MM.1S (cell line): ENCODE results near the gene ARHGAP42.

Experiments
- DNase-seq: peaks from one replicate; pipeline ENCODE4 v3.0.0-alpha.2; 2015
- H2AFZ ChIP-seq: fragments of 300-600 bp; sonication (generic); 2 replicates; pipeline ENCODE4 v1.6.0; 2016; ENCODE audit warnings: antibody characterized with exemption, low read length
- H3F3A ChIP-seq: fragments of 300-600 bp; sonication (generic); 2 replicates; pipeline ENCODE4 v1.6.1; 2016; ENCODE audit warnings: mild to moderate bottlenecking, antibody characterized with exemption, low read length, moderate library complexity, mixed read lengths; ENCODE audit not compliant: insufficient read depth
- H3K27ac ChIP-seq: fragments of 300-600 bp; sonication (generic); 2 replicates; pipeline ENCODE4 v1.5.1; 2016; ENCODE audit warnings: mild to moderate bottlenecking, low read length
- H3K27me3 ChIP-seq: fragments of 300-600 bp; sonication (generic); replicated peaks from 2 replicates; pipeline ENCODE4 v1.6.0; 2016; ENCODE audit warnings: low read length; ENCODE audit not compliant: insufficient read depth
- H3K36me3 ChIP-seq: fragments of 300-600 bp; sonication (generic); replicated peaks from 2 replicates; pipeline ENCODE4 v1.6.1; 2016; ENCODE audit warnings: mild to moderate bottlenecking, low read length, mixed read lengths; ENCODE audit not compliant: insufficient read depth
- H3K4me1 ChIP-seq: fragments of 300-600 bp; sonication (generic); 2 replicates; pipeline ENCODE4 v1.6.1; 2016; ENCODE audit warnings: low read length, mixed read lengths
- H3K4me2 ChIP-seq: fragments of 300-600 bp; sonication (generic); 2 replicates; pipeline ENCODE4 v1.6.0; 2016; ENCODE audit warnings: low read depth, low read length
- H3K4me3 ChIP-seq: fragments of 300-600 bp; sonication (generic); 2 replicates; pipeline ENCODE4 v1.5.1; 2016; ENCODE audit warnings: low read length, mixed read lengths
- H3K79me2 ChIP-seq: fragments of 300-600 bp; sonication (generic); 2 replicates; pipeline ENCODE4 v1.6.1; 2016; ENCODE audit warnings: mixed run types, low read length, mixed read lengths
- H3K9ac ChIP-seq: fragments of 300-600 bp; sonication (generic); 2 replicates; pipeline ENCODE4 v1.6.1; 2016; ENCODE audit warnings: low read length, mixed read lengths
- H3K9me2 ChIP-seq: fragments of 300-600 bp; sonication (generic); replicated peaks from 2 replicates; pipeline ENCODE4 v1.6.1; 2016; ENCODE audit warnings: mild to moderate bottlenecking, low read length, mixed read lengths; ENCODE audit not compliant: insufficient read depth
- H3K9me3 ChIP-seq: fragments of 300-600 bp; sonication (generic); replicated peaks from 2 replicates; pipeline ENCODE4 v1.6.1; 2016; ENCODE audit warnings: mild to moderate bottlenecking, low read length, mixed read lengths; ENCODE audit not compliant: insufficient read depth
- H4K20me1 ChIP-seq: fragments of 300-600 bp; sonication (generic); 2 replicates; pipeline ENCODE4 v1.6.1; 2016; ENCODE audit warnings: mild to moderate bottlenecking, low read length, moderate library complexity, mixed read lengths; ENCODE audit not compliant: insufficient read depth
- EZH2 ChIP-seq: fragments of 300-600 bp; sonication (generic); optimal IDR thresholded peaks from 2 replicates; pipeline ENCODE3; 2017; ENCODE audit warnings: low read depth, mild to moderate bottlenecking, antibody characterized with exemption, low read length, mixed read lengths
- EZH2phosphoT487 ChIP-seq: fragments of 300-600 bp; sonication (generic); IDR thresholded peaks from 2 replicates; pipeline ENCODE4 v1.6.1; 2018; ENCODE audit warnings: antibody characterized with exemption, low read length
- TF ChIP-seq, protein P1 (sequence below): fragments of 300-600 bp; sonication (generic); IDR thresholded peaks from 2 replicates; pipeline ENCODE4 v1.5.1; 2016; ENCODE audit warnings: antibody characterized with exemption, low read length, mixed read lengths

Gene ARHGAP42

DNA sequence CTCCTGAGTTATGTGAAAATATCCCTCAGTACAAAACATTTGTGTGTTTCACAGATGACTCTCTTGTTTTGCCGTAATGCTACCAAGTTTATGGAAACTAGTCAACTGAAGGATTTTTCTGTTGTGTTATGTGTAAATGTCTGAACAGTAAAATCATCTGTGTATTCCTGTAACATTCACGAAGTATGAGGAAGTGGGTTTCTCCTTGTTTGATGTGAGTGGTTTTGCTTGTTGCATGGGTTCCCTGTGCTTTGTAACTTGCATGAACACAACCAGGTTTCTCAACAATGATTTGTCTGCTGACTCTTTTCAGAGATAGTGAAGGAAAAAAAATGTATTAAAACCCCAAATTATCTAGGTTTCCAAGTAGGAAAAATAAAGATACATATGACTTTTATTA is 304.5 kb downstream of the ARHGAP42 start:
- Histone ChIP-seq H3K27me3 (no peaks in the 10 kb centered on the region), H3K36me3 (no peaks in the 10 kb centered on the region), H3K27ac (no peak overlapping the region), H2AFZ (no peak overlapping the region), H3K9me3 (no peaks in the 10 kb centered on the region), H3K4me3 (no peak overlapping the region), H3K4me2 (no peak overlapping the region), H3K9me2 (no peaks in the 10 kb centered on the region), H3F3A (no peaks in the 10 kb centered on the region), H4K20me1 (no peaks in the 10 kb centered on the region), H3K9ac (no peak overlapping the region), H3K79me2 (no peaks in the 10 kb centered on the region), H3K4me1 (no peaks in the 10 kb centered on the region)
- no peak for DNase-seq
- TF ChIP-seq, protein P1, sequence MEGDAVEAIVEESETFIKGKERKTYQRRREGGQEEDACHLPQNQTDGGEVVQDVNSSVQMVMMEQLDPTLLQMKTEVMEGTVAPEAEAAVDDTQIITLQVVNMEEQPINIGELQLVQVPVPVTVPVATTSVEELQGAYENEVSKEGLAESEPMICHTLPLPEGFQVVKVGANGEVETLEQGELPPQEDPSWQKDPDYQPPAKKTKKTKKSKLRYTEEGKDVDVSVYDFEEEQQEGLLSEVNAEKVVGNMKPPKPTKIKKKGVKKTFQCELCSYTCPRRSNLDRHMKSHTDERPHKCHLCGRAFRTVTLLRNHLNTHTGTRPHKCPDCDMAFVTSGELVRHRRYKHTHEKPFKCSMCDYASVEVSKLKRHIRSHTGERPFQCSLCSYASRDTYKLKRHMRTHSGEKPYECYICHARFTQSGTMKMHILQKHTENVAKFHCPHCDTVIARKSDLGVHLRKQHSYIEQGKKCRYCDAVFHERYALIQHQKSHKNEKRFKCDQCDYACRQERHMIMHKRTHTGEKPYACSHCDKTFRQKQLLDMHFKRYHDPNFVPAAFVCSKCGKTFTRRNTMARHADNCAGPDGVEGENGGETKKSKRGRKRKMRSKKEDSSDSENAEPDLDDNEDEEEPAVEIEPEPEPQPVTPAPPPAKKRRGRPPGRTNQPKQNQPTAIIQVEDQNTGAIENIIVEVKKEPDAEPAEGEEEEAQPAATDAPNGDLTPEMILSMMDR, result no peak
- no peak for TF ChIP-seq EZH2
- TF ChIP-seq EZH2phosphoT487, result no peak

DNA sequence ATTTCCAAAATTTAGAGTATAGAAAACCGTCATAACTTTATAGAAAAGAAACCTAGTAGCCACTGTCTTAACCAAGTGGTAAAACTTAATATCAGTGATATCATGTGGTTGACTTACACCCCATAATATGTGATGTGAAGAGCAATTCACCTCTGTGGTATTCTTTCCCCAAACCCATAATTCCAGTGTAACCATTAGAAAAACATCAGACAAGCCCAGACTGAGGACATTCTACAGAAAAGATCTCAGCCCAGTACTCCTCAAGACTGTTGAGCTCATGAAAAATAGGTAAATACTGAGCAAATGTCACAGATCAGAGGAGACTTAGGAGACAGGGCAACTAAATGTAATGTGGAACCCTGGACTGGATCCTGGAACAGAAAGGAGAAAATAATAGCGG is 307.9 kb downstream of the ARHGAP42 start:
- Histone ChIP-seq H3K79me2 (no peaks in the 10 kb centered on the region), H3F3A (no peaks in the 10 kb centered on the region)

DNA sequence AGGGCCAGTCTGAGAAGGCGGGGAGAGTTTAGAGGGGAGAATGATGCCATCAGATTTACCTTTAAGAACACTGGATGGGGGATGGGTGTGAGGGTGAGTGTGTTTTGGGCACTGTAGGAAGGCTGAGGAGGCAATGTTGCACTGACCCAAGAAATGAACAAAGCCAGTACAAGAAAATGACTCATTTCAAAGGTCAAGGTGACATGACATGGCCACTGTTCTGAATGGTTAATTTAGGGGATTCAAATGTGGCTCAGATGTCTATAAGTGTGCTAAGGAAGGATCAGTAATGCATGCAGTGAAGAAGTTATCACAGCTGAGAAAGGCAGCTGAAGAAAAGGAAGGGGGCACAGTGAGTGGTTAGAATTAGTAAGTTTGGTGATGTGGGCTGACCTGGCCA is 312.7 kb downstream of the ARHGAP42 start:
- Histone ChIP-seq H3K4me1 (no peaks in the 10 kb centered on the region), H3K4me2 (no peak overlapping the region), H3K4me3 (no peak overlapping the region), H3K9ac (no peak overlapping the region), H3K36me3 (no peaks in the 10 kb centered on the region), H3K9me2 (no peaks in the 10 kb centered on the region), H3K27me3 (no peaks in the 10 kb centered on the region), H3K27ac (no peak overlapping the region), H4K20me1 (no peaks in the 10 kb centered on the region), H2AFZ (no peak overlapping the region), H3K79me2 (no peaks in the 10 kb centered on the region), H3F3A (no peaks in the 10 kb centered on the region), H3K9me3 (no peaks in the 10 kb centered on the region)
- no peak for TF ChIP-seq EZH2phosphoT487
- DNase-seq, result no peak

More for the DNA sequence above, 307.9 kb downstream of the ARHGAP42 start:
- H2AFZ ChIP-seq, result no peak overlapping the region
- no peak overlapping the region for H3K4me2 ChIP-seq
- DNase-seq, result no peak
- H4K20me1 ChIP-seq, result no peaks in the 10 kb centered on the region
- no peak overlapping the region for H3K9ac ChIP-seq
- no peaks in the 10 kb centered on the region for H3K36me3 ChIP-seq
- no peak for TF ChIP-seq EZH2phosphoT487
- TF ChIP-seq, protein P1, result no peak
- no peak for TF ChIP-seq EZH2
- H3K27me3 ChIP-seq, result no peaks in the 10 kb centered on the region
- H3K9me3 ChIP-seq, result no peaks in the 10 kb centered on the region
- no peaks in the 10 kb centered on the region for H3K9me2 ChIP-seq
- H3K4me1 ChIP-seq, result no peaks in the 10 kb centered on the region
- no peak overlapping the region for H3K27ac ChIP-seq
- H3K4me3 ChIP-seq, result no peak overlapping the region

DNA sequence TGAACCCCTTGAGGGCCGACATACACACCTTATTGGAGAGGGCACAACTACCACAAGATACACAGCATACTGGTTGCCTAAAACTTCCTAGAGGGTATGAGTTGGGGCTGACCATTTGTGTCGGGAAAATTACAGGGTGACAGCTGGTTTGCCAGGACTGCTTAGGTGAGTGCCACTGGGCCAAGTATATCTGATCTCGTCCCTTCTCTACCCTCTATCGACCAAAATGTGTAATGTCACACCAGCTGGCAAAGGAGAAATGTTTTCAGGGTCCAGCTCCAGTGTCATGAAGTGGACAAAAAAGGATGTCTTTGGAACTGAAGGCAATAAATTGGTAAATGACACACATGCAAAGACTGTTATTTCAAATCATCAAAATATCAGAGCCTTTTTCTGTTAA is 316.4 kb downstream of the ARHGAP42 start:
- Histone ChIP-seq H3K9me3 (no peaks in the 10 kb centered on the region), H3K27ac (no peak overlapping the region), H3K9ac (no peak overlapping the region), H3F3A (no peaks in the 10 kb centered on the region), H3K79me2 (no peaks in the 10 kb centered on the region), H3K9me2 (no peaks in the 10 kb centered on the region), H3K4me2 (no peak overlapping the region), H3K4me1 (no peaks in the 10 kb centered on the region), H3K4me3 (no peak overlapping the region), H4K20me1 (no peaks in the 10 kb centered on the region), H3K27me3 (no peaks in the 10 kb centered on the region), H2AFZ (no peak overlapping the region), H3K36me3 (no peaks in the 10 kb centered on the region)
- DNase-seq, result no peak
- no peak for TF ChIP-seq EZH2phosphoT487
- TF ChIP-seq, protein P1, result peak; percentile 38
- no peak for TF ChIP-seq EZH2
